ENCODE results near the gene TSSC4.

GRCh38 chr11:2391181-2391975 lies 9.2 kb upstream of the TSSC4 start:
- TF ChIP-seq CTCF (conservative IDR thresholded peaks at IDR 0.05; ENCODE audit: low read length): no peak
- TF ChIP-seq EZH2phosphoT487 (IDR thresholded peaks at IDR 0.05; ENCODE audit: borderline replicate concordance, low read depth, low read length): no peak

All from OCI-LY7 (cell line).